Osteocyte (in vitro differentiated cells): ENCODE data around the gene IL23A. TPM values are rescaled to one million over a fixed set of nuclear protein-coding genes. Genes with fewer than 3 reads are reported as not detected.
"Not testable (repeated sequence)": the region's sequence is repeated elsewhere in the genome, so short reads cannot be mapped to it uniquely, and the experiment has no call there.

Experiments
- DNase-seq: peaks from one replicate; pipeline ENCODE4 v3.0.0; 2021; ENCODE audit warnings: mixed read lengths; ENCODE audit not compliant: unreplicated experiment; ENCODE audit errors: extremely low spot score
- H3K27ac Mint-ChIP-seq: one replicate; pipeline ENCODE4 v1.8.0; 2021; ENCODE audit warnings: mild to moderate bottlenecking, mixed read lengths; ENCODE audit not compliant: unreplicated experiment
- H3K27me3 Mint-ChIP-seq: one replicate; pipeline ENCODE4 v1.8.0; 2021; ENCODE audit warnings: mixed read lengths; ENCODE audit not compliant: unreplicated experiment
- H3K36me3 Mint-ChIP-seq: one replicate; pipeline ENCODE4 v1.8.0; 2021; ENCODE audit warnings: mixed read lengths; ENCODE audit not compliant: unreplicated experiment
- H3K4me1 Mint-ChIP-seq: one replicate; pipeline ENCODE4 v1.8.0; 2021; ENCODE audit warnings: mixed read lengths; ENCODE audit not compliant: unreplicated experiment
- H3K4me3 Mint-ChIP-seq: one replicate; pipeline ENCODE4 v1.8.0; 2021; ENCODE audit warnings: mild to moderate bottlenecking, moderate library complexity, mixed read lengths; ENCODE audit not compliant: unreplicated experiment
- H3K9me3 Mint-ChIP-seq: one replicate; pipeline ENCODE4 v1.8.0; 2021; ENCODE audit warnings: mixed read lengths; ENCODE audit not compliant: unreplicated experiment
- CTCF ChIP-seq: fragments of 200-600 bp; sonication (generic); IDR thresholded peaks from 2 replicates; pipeline ENCODE4 v1.5.0; 2021; ENCODE audit warnings: antibody characterized with exemption, mild to moderate bottlenecking, moderate library complexity
- total RNA-seq: library from RNA; stranded (reverse); gene quantifications from 2 replicates; pipeline ENCODE4 v1.2.1, GENCODE V29; 2021

The IL23A gene
- total RNA-seq, 1 donor from 2014 or later, result not detected

GRCh38 chr12:56315622-56316473, 22.8 kb upstream of the IL23A start, which contains the start of gene CNPY2:
Gene CNPY2, minus strand, starts transcription at chr12:56315988. Its CDS starts 771 bp downstream, at chr12:56315217.
- H3K4me3 Mint-ChIP-seq, result peak within 1 kb of the TSS; percentile 98
- peak within 1 kb of the TSS; percentile 99 for H3K27ac Mint-ChIP-seq
- peaks cover 14% of the 10 kb centered on the region for H3K4me1 Mint-ChIP-seq
- peaks cover 8% of the 10 kb centered on the region for H3K36me3 Mint-ChIP-seq
- no peak for TF ChIP-seq CTCF
- no peaks in the 10 kb centered on the region for H3K27me3 Mint-ChIP-seq
- H3K9me3 Mint-ChIP-seq, result no peaks in the 10 kb centered on the region
- peak; percentile 98 for DNase-seq

GRCh38 chr12:56317675-56318074, 21.0 kb upstream of the IL23A start:
- no peak for TF ChIP-seq CTCF
- Mint-ChIP-seq H3K9me3 (no peaks in the 10 kb centered on the region), H3K4me3 (no peak overlapping the region), H3K4me1 (peaks cover 14% of the 10 kb centered on the region), H3K36me3 (peaks cover 8% of the 10 kb centered on the region), H3K27me3 (no peaks in the 10 kb centered on the region), H3K27ac (peak overlapping the region; percentile 27)
- no peak for DNase-seq

- Mint-ChIP-seq H3K4me3 (no peak overlapping the region), H3K4me1 (peaks cover 2% of the 10 kb centered on the region), H3K36me3 (peaks cover 26% of the 10 kb centered on the region), H3K9me3 (no peaks in the 10 kb centered on the region), H3K27ac (no peak overlapping the region), H3K27me3 (no peaks in the 10 kb centered on the region)
- TF ChIP-seq CTCF, result no peak
- DNase-seq, result no peak
These were observed 17.7 kb upstream of the IL23A start for GRCh38 chr12:56321027-56321426.

- not testable (repeated sequence) for DNase-seq, H3K27ac Mint-ChIP-seq, H3K9me3 Mint-ChIP-seq, H3K4me3 Mint-ChIP-seq, H3K27me3 Mint-ChIP-seq, H3K4me1 Mint-ChIP-seq
- H3K36me3 Mint-ChIP-seq, result peaks cover 31% of the 10 kb centered on the region
These were observed 17.1 kb upstream of the IL23A start for GRCh38 chr12:56321610-56322009.

GRCh38 chr12:56324206-56324605, 14.5 kb upstream of the IL23A start:
- TF ChIP-seq CTCF, result no peak
- no peak for DNase-seq
- no peak overlapping the region for H3K4me3 Mint-ChIP-seq
- no peaks in the 10 kb centered on the region for H3K9me3 Mint-ChIP-seq
- no peaks in the 10 kb centered on the region for H3K4me1 Mint-ChIP-seq
- H3K27me3 Mint-ChIP-seq, result no peaks in the 10 kb centered on the region
- H3K36me3 Mint-ChIP-seq, result peaks cover 30% of the 10 kb centered on the region
- no peak overlapping the region for H3K27ac Mint-ChIP-seq
